HEK293 (cell line): Measurements from ENCODE around the gene TMEM212.

Experiments
- CTCF ChIA-PET: fragments of 350-600 bp; formaldehyde crosslinking; extraction: SDS; loops from one replicate; lab custom pipeline; 2021; ENCODE audit warnings: antibody characterized with exemption; lab: Yijun Ruan, JAX
- POLR2A ChIA-PET: fragments of 300-600 bp; formaldehyde crosslinking; extraction: SDS; loops from one replicate; lab custom pipeline; 2020; ENCODE audit warnings: antibody characterized with exemption, inconsistent platforms; lab: Yijun Ruan, JAX
- H3K27ac ChIP-seq: fragments of 200-500 bp; sonication (Bioruptor generic); 2 replicates; pipeline ENCODE4 v1.5.1; 2014; ENCODE audit warnings: low read depth, low read length, control low read depth, inconsistent platforms; ENCODE audit errors: extremely low read depth
- H3K36me3 ChIP-seq, 2 experiments: fragments of 200-500 bp in 1 of 2; sonication (Bioruptor generic) in 1 of 2; 1 replicate in 1 of 2; 2 replicates in 1 of 2; pipeline ENCODE4 v1.5.1; 2014 to 2017; ENCODE audit warnings: inconsistent platforms in 2 of 2, low read length in 2 of 2; ENCODE audit not compliant: control insufficient read depth in 2 of 2, insufficient read depth in 1 of 2
- H3K4me1 ChIP-seq: fragments of 200-500 bp; sonication (Bioruptor generic); 2 replicates; pipeline ENCODE4 v1.5.1; 2014; ENCODE audit warnings: mild to moderate bottlenecking, low read length, inconsistent platforms; ENCODE audit not compliant: control insufficient read depth, insufficient read depth
- H3K4me3 ChIP-seq: 2 replicates; pipeline ENCODE4 v1.5.1; 2011; ENCODE audit warnings: low read depth, mild to moderate bottlenecking, control low read depth, low read length, moderate library complexity
- H3K9me3 ChIP-seq: fragments of 200-500 bp; sonication (Bioruptor generic); 2 replicates; pipeline ENCODE4 v1.5.1; 2014; ENCODE audit warnings: low read depth, low read length, inconsistent platforms; ENCODE audit not compliant: control insufficient read depth, insufficient read depth
- BCL11B ChIP-seq: fragments of 450-650 bp; formaldehyde crosslinking; IDR thresholded peaks from 2 replicates; pipeline ENCODE4 v1.5.1; 2016; ENCODE audit warnings: low read depth, missing biosample characterization, missing genetic modification characterization
- GFI1B ChIP-seq: fragments of 450-650 bp; formaldehyde crosslinking; IDR thresholded peaks from 2 replicates; pipeline ENCODE4 v1.5.1; 2016; ENCODE audit warnings: missing biosample characterization, missing genetic modification characterization
- GLIS1 ChIP-seq: fragments of 450-650 bp; formaldehyde crosslinking; IDR thresholded peaks from 2 replicates; pipeline ENCODE4 v1.5.1; 2016; ENCODE audit warnings: missing biosample characterization, missing genetic modification characterization
- HOXC10 ChIP-seq: sonication (generic); formaldehyde crosslinking; IDR thresholded peaks from 2 replicates; pipeline ENCODE4 v1.8.1; 2023; ENCODE audit warnings: mild to moderate bottlenecking, missing genetic modification reagents
- KLF7 ChIP-seq: fragments of 450-650 bp; formaldehyde crosslinking; IDR thresholded peaks from 2 replicates; pipeline ENCODE4 v1.5.1; 2016; ENCODE audit warnings: missing biosample characterization, missing genetic modification characterization, borderline replicate concordance
- MYNN ChIP-seq: fragments of 450-650 bp; formaldehyde crosslinking; IDR thresholded peaks from 2 replicates; pipeline ENCODE4 v1.5.1; 2016; ENCODE audit warnings: missing biosample characterization, missing genetic modification characterization, borderline replicate concordance
- SCRT1 ChIP-seq: fragments of 450-650 bp; formaldehyde crosslinking; IDR thresholded peaks from 2 replicates; pipeline ENCODE4 v1.5.1; 2016; ENCODE audit warnings: missing biosample characterization, missing genetic modification characterization, borderline replicate concordance
- TRIM28 ChIP-seq: IDR thresholded peaks from 2 replicates; pipeline ENCODE4 v1.6.1; 2011; ENCODE audit warnings: low read length, control low read depth, borderline replicate concordance
- ZBTB6 ChIP-seq: fragments of 450-650 bp; formaldehyde crosslinking; IDR thresholded peaks from 2 replicates; pipeline ENCODE4 v1.5.1; 2017; ENCODE audit warnings: missing biosample characterization, missing genetic modification characterization
- ZNF10 ChIP-seq: fragments of 450-650 bp; formaldehyde crosslinking; IDR thresholded peaks from 2 replicates; pipeline ENCODE4 v1.5.1; 2017; ENCODE audit warnings: missing biosample characterization, missing genetic modification characterization
- ZNF132 ChIP-seq: fragments of 450-650 bp; formaldehyde crosslinking; IDR thresholded peaks from 2 replicates; pipeline ENCODE4 v1.5.1; 2017; ENCODE audit warnings: missing biosample characterization, missing genetic modification characterization, borderline replicate concordance
- ZNF184 ChIP-seq: fragments of 450-650 bp; IDR thresholded peaks from 2 replicates; pipeline ENCODE4 v1.5.1; 2018; ENCODE audit warnings: missing biosample characterization, mild to moderate bottlenecking, missing genetic modification characterization
- ZNF24 ChIP-seq: fragments of 450-650 bp; formaldehyde crosslinking; IDR thresholded peaks from 2 replicates; pipeline ENCODE4 v1.5.1; 2016; ENCODE audit warnings: missing biosample characterization, missing genetic modification characterization
- ZNF274 ChIP-seq, 2 experiments: fragments of 200-500 bp in 1 of 2; fragments of 450-650 bp in 1 of 2; sonication (Bioruptor generic) in 1 of 2; formaldehyde crosslinking in 1 of 2; IDR thresholded peaks; 2 replicates each; pipeline versions ENCODE4 v1.5.1 to v1.6.1; 2014 to 2016; ENCODE audit warnings: borderline replicate concordance in 1 of 2, inconsistent platforms in 1 of 2, low read length in 1 of 2, missing biosample characterization in 1 of 2, missing genetic modification characterization in 1 of 2
- ZNF362 ChIP-seq: fragments of 450-650 bp; formaldehyde crosslinking; IDR thresholded peaks from 2 replicates; pipeline ENCODE4 v1.5.1; 2016; ENCODE audit warnings: missing biosample characterization, missing genetic modification characterization
- ZNF391 ChIP-seq: fragments of 450-650 bp; formaldehyde crosslinking; IDR thresholded peaks from 2 replicates; pipeline ENCODE4 v1.5.1; 2016; ENCODE audit warnings: low read depth, missing biosample characterization, missing genetic modification characterization, borderline replicate concordance
- ZNF404 ChIP-seq: fragments of 450-650 bp; formaldehyde crosslinking; IDR thresholded peaks from 2 replicates; pipeline ENCODE4 v1.5.1; 2017; ENCODE audit warnings: missing biosample characterization, missing genetic modification characterization
- ZNF654 ChIP-seq: fragments of 450-650 bp; formaldehyde crosslinking; IDR thresholded peaks from 2 replicates; pipeline ENCODE4 v1.5.1; 2016; ENCODE audit warnings: low read depth, missing biosample characterization, missing genetic modification characterization
- ZNF658 ChIP-seq: fragments of 450-650 bp; formaldehyde crosslinking; IDR thresholded peaks from 2 replicates; pipeline ENCODE4; 2016; ENCODE audit warnings: missing biosample characterization, missing genetic modification characterization
- ZSCAN5A ChIP-seq: fragments of 450-650 bp; formaldehyde crosslinking; IDR thresholded peaks from 2 replicates; pipeline ENCODE4 v1.5.1; 2016; ENCODE audit warnings: missing biosample characterization, missing genetic modification characterization

TMEM212 gene

GRCh38 chr3:171831936-171832335, 11.2 kb upstream of the TMEM212 start:
- Histone ChIP-seq H3K9me3 (no peaks in the 10 kb centered on the region), H3K4me1 (no peaks in the 10 kb centered on the region), H3K27ac (no peak overlapping the region), H3K36me3 (no peaks in the 10 kb centered on the region), H3K4me3 (no peak overlapping the region)
- POLR2A ChIA-PET: no interaction called here
- CTCF ChIA-PET: interaction anchor here (0.7 to 3.7 kb wide), 3 partner anchors 21 to 220 kb away, joined by 3 to 19 read pairs (median 3); partner anchors contain the start of gene PLD1
- TF ChIP-seq ZNF132 (no peak), ZNF10 (tag by site-specific recombination) (no peak), ZNF658 (tag by site-specific recombination) (no peak), SCRT1 (tag by site-specific recombination) (no peak), ZNF24 (no peak), ZNF184 (tag by site-specific recombination) (no peak), ZNF654 (tag by site-specific recombination) (no peak), BCL11B (tag by site-specific recombination) (no peak), ZBTB6 (no peak), ZSCAN5A (tag by site-specific recombination) (no peak), ZNF362 (tag by site-specific recombination) (no peak), GFI1B (tag by site-specific recombination) (no peak), TRIM28 (no peak), ZNF274 (IDR thresholded peaks at IDR 0.05; ENCODE audit: low read length) (no peak), ZNF274 (tag by site-specific recombination; IDR thresholded peaks at IDR 0.05; ENCODE audit: borderline replicate concordance) (no peak), ZNF391 (tag by site-specific recombination) (no peak)

GRCh38 chr3:171832989-171833388, 10.2 kb upstream of the TMEM212 start:
- CTCF ChIA-PET: interaction anchor here (0.6 to 1.6 kb wide), 4 partner anchors 60 to 736 kb away, joined by 3 to 4 read pairs (median 4); no protein-coding TSS in a partner anchor
- no peaks in the 10 kb centered on the region for H3K4me1 ChIP-seq
- POLR2A ChIA-PET: no interaction called here
- H3K9me3 ChIP-seq: no peaks in the 10 kb centered on the region
- TF ChIP-seq KLF7 (tag by site-specific recombination): no peak
- TF ChIP-seq GLIS1 (tag by site-specific recombination): no peak
- no peak for TF ChIP-seq MYNN
- TF ChIP-seq ZNF404: no peak
- no peak for TF ChIP-seq HOXC10 (CRISPR knock-in tag)
- H3K4me3 ChIP-seq: no peak overlapping the region
- no peak overlapping the region for H3K27ac ChIP-seq
- H3K36me3 ChIP-seq: no peaks in the 10 kb centered on the region
